ENCODE data around the gene LTBP1.
"Not testable (repeated sequence)": the region's sequence is repeated elsewhere in the genome, so short reads cannot be mapped to it uniquely, and the experiment has no call there.

The LTBP1 gene

GRCh38 chr2:33404321-33404720 lies 457.6 kb downstream of the LTBP1 start:
- no peak for DNase-seq

GRCh38 chr2:33406622-33407021 lies 459.9 kb downstream of the LTBP1 start:
- no peak for DNase-seq

GRCh38 chr2:33408109-33408508 lies 461.4 kb downstream of the LTBP1 start:
- DNase-seq: no peak

- DNase-seq: no peak
Observed at GRCh38 chr2:33409417-33409955, 462.7 kb downstream of the LTBP1 start.

DNA sequence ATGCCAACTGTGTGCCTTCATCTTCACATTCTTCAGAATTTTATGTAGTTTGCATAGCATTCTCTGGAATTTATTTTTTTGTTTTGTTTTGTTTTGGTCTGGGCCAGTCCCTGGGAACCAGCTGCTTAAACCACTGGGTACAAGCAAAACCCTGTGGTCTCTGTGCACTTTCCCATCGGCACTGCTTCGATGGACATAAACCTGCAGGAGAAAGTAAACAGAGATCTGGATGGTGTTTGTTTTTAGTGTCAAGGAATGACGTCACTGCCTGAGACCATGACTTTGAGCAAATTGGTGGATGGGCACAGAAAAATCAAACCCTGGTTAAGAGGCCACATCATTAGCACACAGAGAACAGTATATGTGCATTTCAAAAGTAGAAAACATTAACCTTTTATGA lies 465.0 kb downstream of the LTBP1 start:
- DNase-seq: no peak

DNA sequence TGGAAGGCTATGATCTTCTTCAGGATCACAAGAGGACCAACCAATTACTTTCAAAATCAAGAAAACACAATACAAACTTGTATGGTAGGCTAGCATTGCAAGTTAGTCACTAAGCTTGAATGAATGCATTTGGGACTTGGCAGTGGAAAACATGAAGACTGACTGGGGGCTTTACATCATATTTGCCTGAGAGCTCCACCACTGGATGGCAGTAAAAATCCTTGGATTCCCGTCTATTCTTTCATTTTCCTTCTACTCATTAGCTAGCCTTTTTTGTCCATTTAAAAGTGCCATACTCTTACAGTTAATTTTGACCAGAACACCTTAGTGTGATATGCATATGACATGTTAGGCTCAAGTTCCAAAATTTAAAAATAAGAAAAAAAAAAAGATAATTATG lies 466.2 kb downstream of the LTBP1 start:
- no peak for DNase-seq

- DNase-seq: no peak
Observed at GRCh38 chr2:33419581-33420200, 472.9 kb downstream of the LTBP1 start.

DNA sequence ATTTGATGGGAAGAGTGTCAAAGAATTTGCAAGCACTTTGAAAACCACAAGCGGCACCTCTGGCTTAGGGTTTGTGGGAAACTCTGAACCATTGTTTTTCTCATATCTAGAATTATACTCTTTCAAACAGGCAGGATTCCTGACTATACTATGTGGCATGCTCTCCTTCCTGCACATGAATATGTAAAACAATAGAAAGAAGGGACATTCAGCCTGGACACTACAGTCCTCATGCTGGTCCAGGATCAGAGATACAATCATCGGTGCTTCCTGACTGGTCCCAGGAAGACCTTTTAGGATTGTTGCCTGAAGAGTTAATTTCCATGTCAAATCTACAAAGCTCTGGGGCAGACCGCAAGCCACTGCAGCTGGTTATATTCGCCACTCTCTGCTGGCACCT lies 474.0 kb downstream of the LTBP1 start:
- no peak for DNase-seq

GRCh38 chr2:33421820-33422219 lies 475.1 kb downstream of the LTBP1 start:
- no peak for DNase-seq

DNA sequence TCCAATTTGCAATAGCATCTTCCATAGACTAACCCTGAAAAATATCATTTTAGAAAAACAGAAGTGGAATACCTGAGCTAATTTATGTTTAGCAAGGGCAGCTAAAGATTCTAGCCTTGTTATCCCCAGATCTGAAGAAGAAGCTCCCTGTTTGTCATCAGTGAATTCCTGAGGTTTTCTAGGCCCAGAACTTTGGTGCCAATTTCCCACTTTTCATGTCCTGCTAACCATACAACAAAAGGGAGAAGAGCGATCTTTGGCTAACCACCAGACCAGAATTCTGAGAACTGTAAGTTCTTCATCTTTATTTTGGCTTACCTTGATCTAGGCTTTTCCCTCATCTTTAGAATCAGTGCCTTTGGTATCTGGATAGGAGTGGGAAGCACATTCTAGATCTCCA lies 478.4 kb downstream of the LTBP1 start:
- DNase-seq: no peak

- DNase-seq: no peak
Observed at GRCh38 chr2:33425586-33426031, 478.9 kb downstream of the LTBP1 start.

DNA sequence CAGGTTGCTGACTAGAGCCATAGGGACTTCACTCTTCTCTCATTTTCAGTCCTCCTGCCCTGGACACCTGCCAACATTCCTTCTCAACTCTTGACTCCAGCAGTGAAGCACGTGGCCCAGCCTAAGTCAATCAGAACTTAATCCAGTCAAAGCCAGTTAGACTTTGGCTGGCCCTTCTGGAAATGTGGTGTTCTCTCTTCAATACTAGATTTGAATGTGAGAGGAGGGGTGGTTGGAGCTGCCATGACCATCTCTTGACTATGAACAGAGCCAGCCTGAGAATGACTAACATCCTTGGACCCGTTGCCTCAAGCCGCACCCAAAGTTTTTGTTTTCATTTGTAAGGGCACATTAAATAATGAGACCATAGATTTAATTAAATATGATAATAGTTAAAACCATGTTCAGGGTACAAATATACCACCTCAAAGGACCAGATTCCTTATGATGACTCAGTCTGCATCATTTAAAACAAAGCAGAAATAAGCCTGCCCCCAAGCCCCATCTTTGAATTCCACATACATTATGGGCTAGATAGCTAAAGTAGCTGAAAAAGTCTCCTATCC lies 480.0 kb downstream of the LTBP1 start:
- DNase-seq: no peak

DNA sequence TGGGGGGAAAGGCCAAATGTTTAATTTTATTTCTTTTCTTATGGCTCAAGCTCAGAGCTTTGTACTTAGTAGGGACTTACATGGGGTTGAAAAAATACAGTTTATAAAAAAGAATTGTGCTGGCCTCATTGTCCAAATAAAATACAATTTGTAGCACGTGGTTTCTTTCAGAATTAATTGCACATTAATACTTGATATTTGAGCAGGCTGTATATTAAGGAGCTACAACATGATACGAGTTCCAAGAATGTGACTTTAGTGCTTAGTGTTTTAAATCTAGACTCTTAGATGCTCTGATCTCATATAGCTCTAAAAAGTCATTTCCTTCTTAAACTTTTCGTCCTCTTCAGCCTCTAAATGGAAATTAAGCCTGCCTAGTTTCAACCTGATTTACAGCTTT lies 483.3 kb downstream of the LTBP1 start:
- DNase-seq: no peak

DNA sequence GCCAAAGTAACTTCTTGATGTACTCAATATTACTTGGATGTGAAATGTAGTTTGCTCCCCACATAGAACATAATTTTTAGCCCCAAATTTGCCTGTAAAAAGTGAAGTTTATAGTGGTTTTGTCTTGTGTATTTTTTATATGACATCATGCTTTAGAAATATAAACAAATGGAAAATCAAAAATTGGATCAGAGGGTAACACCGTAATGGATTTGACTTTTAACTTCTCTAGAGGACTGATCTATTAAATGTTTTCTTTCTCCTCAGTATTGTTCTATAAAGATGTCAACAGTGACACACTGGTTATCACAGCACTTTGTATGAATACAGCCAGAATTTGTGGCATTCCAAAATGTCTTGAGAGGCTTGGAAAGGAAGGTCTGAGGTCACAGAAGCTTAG lies 484.1 kb downstream of the LTBP1 start:
- no peak for DNase-seq

DNA sequence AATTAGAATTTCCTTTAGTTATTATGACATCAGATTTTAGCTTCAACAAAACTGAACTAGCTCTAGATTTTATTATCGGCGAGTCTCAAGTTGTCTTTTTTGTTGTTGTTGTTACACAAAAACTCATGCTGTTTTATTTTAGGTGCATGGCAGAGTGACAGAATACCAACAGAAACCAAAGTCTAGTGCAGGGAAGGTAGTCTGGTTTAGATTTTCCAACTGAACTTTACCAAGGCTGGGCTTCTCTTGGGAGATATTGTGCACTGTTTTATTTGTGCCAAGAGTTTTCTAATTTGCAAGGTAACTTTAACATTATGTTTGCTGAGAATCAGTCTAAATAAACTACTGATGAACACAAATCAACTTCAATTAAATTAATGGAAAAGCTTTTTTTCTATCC lies 486.1 kb downstream of the LTBP1 start:
- DNase-seq: no peak

DNA sequence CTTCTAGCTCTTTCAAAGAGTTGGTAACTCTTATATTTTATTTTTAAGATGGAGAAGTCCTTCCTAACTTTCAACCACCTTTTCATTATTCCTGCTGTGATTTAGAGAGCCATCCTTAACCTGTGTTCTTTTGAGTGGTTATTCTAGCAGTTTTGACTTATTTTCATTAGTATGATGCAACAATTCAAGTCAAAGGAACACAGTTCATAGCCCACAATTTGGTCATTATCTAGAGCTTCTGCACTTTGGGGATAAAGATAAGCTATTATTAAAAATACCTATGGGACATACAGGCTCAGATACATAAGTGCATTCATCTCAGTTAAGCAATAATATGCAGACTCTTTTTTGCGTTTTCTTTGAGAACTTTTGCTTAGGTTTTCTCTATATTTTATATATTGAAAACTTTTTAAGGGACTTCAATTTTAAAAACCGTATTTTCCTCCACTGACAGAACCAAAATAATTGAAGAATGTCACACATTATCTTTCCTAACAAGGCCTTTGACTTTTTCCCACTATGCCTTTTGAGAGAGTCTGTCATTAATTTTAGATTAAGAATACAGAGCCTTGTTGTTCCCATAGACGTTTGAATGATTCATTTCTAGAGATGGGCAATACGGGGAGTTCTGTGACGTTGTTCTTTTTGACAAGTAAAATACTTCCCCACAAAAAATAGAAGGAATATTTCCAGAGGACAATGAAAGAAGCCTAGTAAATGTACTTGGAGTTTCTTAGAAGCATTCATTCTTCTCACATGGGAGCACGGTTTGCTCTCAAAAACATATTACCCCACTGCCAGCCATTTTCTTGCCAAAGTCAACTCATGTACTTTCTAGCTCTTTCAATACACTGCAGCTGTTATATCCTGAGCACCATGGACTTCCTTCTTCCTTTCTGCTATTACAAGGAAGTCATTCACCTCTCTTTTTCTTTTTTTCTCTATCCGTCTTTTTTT lies 486.8 kb downstream of the LTBP1 start:
- DNase-seq: no peak

DNA sequence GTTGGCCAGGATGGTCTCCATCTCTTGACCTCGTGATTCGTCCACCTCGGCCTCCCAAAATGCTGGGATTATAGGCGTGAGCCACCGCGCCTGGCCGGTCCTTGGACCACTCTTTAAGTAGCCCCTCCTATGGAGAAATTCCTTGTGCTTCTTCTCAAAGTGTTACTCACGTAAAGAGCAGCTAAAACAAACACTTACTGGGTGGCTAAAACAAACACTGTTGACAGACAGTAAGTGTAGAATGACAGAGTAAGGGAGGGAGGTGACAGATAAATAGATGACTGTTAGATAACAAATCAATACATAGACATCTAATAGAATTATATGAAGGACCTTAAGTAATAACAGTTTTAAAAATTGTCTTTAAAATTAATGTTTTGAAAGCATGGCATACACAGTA lies 488.8 kb downstream of the LTBP1 start:
- no peak for DNase-seq

DNA sequence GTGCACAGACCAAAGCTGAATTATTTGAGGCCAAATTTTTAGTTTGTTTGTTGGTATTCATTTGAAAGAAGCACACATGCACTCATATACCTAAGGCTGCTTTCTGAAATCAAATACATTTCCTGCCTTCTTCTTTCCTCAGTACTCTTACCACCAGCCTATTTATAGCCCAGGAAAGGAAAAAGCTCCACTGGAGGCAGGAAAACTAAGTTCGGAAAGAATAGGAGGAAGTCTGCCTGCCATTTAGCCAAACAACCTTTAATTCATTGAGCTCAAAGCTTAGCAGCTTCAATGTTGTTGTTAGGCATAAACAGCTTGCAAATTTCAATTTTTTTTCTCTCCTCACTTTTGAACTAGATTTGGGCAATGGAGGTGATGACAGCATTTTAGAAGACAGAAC lies 489.3 kb downstream of the LTBP1 start:
- DNase-seq: no peak

DNA sequence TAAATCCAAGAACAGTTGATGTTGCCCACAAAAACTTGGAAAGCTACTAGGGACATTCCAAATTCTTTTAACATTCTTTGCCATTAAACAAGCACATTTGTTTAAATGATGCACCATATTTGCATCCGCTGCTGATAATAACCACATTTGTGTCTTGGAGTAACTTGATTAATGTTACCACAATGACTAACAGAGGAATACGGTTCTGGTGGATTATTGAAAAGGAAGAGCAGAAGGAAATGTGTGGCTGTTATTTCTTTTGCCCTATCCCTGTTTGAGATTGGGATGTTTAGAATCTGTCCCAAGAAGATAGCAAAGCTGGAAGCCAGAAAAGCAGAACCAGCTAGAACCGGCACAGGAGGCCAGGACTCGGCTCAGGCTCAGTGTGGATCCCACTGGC lies 490.5 kb downstream of the LTBP1 start:
- DNase-seq: no peak

- no peak for DNase-seq
Observed at GRCh38 chr2:33437815-33438214, 491.1 kb downstream of the LTBP1 start.

- DNase-seq: peak; percentile 74
Observed at GRCh38 chr2:33441235-33441810, 494.6 kb downstream of the LTBP1 start.

GRCh38 chr2:33442052-33442451 lies 495.3 kb downstream of the LTBP1 start:
- not testable (repeated sequence) for DNase-seq

- no peak for DNase-seq
Observed at GRCh38 chr2:33442528-33443079, 495.9 kb downstream of the LTBP1 start.

Data from left hindlimb (tissue), 1 donor.